Glutamatergic neuron (in vitro differentiated cells): ENCODE data around the gene CNTNAP2. TPM values are rescaled to one million over a fixed set of nuclear protein-coding genes. Genes with fewer than 3 reads are reported as not detected.
"Not testable (repeated sequence)": the region's sequence is repeated elsewhere in the genome, so short reads cannot be mapped to it uniquely, and the experiment has no call there.

Source experiments
- DNase-seq: peaks from one replicate; pipeline ENCODE4 v3.0.0; 2022
- H3K27ac Mint-ChIP-seq: one replicate; pipeline ENCODE4 v1.8.0; 2020; ENCODE audit warnings: mild to moderate bottlenecking, mixed read lengths, inconsistent platforms; ENCODE audit not compliant: unreplicated experiment
- H3K27me3 Mint-ChIP-seq: one replicate; pipeline ENCODE4 v1.8.0; 2020; ENCODE audit warnings: mild to moderate bottlenecking, moderate library complexity, mixed read lengths, inconsistent platforms; ENCODE audit not compliant: unreplicated experiment
- H3K36me3 Mint-ChIP-seq: one replicate; pipeline ENCODE4 v1.8.0; 2020; ENCODE audit warnings: mild to moderate bottlenecking, mixed read lengths, inconsistent platforms; ENCODE audit not compliant: unreplicated experiment
- H3K4me1 Mint-ChIP-seq: one replicate; pipeline ENCODE4 v1.8.0; 2020; ENCODE audit warnings: mild to moderate bottlenecking, low read depth, mixed read lengths, inconsistent platforms; ENCODE audit not compliant: unreplicated experiment
- H3K4me3 Mint-ChIP-seq: one replicate; pipeline ENCODE4 v1.8.0; 2020; ENCODE audit warnings: mild to moderate bottlenecking, mixed read lengths, inconsistent platforms; ENCODE audit not compliant: unreplicated experiment
- H3K9me3 Mint-ChIP-seq: one replicate; pipeline ENCODE4 v1.8.0; 2020; ENCODE audit warnings: mild to moderate bottlenecking, moderate library complexity, mixed read lengths, inconsistent platforms; ENCODE audit not compliant: unreplicated experiment
- total RNA-seq: library from RNA; stranded (reverse); fragmentation: NEBNext Ultra II Directional; extraction: Animal tissue kit (Norgen Biotek cat#: 25700); gene quantifications from one replicate; pipeline ENCODE4 v1.2.1, GENCODE V29; 2021; ENCODE audit not compliant: unreplicated experiment
- TF ChIP-seq, protein P1 (sequence below): fragments of 200-600 bp; sonication (generic); IDR thresholded peaks from one replicate; pipeline ENCODE4 v1.5.0; 2021; ENCODE audit not compliant: partially characterized antibody, unreplicated experiment

Gene CNTNAP2
- total RNA-seq, 1 donor from 2014 or later: 25.8 TPM

- no peak overlapping the region for H3K4me3 Mint-ChIP-seq
- peaks cover 6% of the 10 kb centered on the region for H3K4me1 Mint-ChIP-seq
- no peak for DNase-seq
- no peak overlapping the region for H3K27ac Mint-ChIP-seq
- H3K27me3 Mint-ChIP-seq: no peaks in the 10 kb centered on the region
- H3K36me3 Mint-ChIP-seq: no peaks in the 10 kb centered on the region
- TF ChIP-seq, protein P1, sequence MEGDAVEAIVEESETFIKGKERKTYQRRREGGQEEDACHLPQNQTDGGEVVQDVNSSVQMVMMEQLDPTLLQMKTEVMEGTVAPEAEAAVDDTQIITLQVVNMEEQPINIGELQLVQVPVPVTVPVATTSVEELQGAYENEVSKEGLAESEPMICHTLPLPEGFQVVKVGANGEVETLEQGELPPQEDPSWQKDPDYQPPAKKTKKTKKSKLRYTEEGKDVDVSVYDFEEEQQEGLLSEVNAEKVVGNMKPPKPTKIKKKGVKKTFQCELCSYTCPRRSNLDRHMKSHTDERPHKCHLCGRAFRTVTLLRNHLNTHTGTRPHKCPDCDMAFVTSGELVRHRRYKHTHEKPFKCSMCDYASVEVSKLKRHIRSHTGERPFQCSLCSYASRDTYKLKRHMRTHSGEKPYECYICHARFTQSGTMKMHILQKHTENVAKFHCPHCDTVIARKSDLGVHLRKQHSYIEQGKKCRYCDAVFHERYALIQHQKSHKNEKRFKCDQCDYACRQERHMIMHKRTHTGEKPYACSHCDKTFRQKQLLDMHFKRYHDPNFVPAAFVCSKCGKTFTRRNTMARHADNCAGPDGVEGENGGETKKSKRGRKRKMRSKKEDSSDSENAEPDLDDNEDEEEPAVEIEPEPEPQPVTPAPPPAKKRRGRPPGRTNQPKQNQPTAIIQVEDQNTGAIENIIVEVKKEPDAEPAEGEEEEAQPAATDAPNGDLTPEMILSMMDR: no peak
- peaks cover 2% of the 10 kb centered on the region for H3K9me3 Mint-ChIP-seq
Measured at GRCh38 chr7:148058092-148058491, 1941.5 kb downstream of the CNTNAP2 start.

- H3K9me3 Mint-ChIP-seq: peaks cover 2% of the 10 kb centered on the region
- no peak overlapping the region for H3K27ac Mint-ChIP-seq
- H3K27me3 Mint-ChIP-seq: no peaks in the 10 kb centered on the region
- DNase-seq: no peak
- H3K4me1 Mint-ChIP-seq: peaks cover 6% of the 10 kb centered on the region
- no peaks in the 10 kb centered on the region for H3K36me3 Mint-ChIP-seq
- TF ChIP-seq, protein P1: no peak
- H3K4me3 Mint-ChIP-seq: no peak overlapping the region
Measured at GRCh38 chr7:148058753-148059152, 1942.2 kb downstream of the CNTNAP2 start.

- H3K27ac Mint-ChIP-seq: no peak overlapping the region
- H3K4me1 Mint-ChIP-seq: peaks cover 6% of the 10 kb centered on the region
- H3K36me3 Mint-ChIP-seq: no peaks in the 10 kb centered on the region
- TF ChIP-seq, protein P1: no peak
- no peak for DNase-seq
- H3K9me3 Mint-ChIP-seq: peaks cover 2% of the 10 kb centered on the region
- no peak overlapping the region for H3K4me3 Mint-ChIP-seq
- peaks cover 2% of the 10 kb centered on the region for H3K27me3 Mint-ChIP-seq
Measured at GRCh38 chr7:148060724-148061123, 1944.1 kb downstream of the CNTNAP2 start.

- not testable (repeated sequence) for H3K27me3 Mint-ChIP-seq, H3K27ac Mint-ChIP-seq
Measured at GRCh38 chr7:148078111-148078510, 1961.5 kb downstream of the CNTNAP2 start.

GRCh38 chr7:148079206-148080080, 1962.8 kb downstream of the CNTNAP2 start:
- no peak overlapping the region for H3K27ac Mint-ChIP-seq
- TF ChIP-seq, protein P1: no peak

More at GRCh38 chr7:148078111-148078510, 1961.5 kb downstream of the CNTNAP2 start:
- not testable (repeated sequence) for H3K4me1 Mint-ChIP-seq, H3K4me3 Mint-ChIP-seq, DNase-seq, H3K9me3 Mint-ChIP-seq
- peaks cover 13% of the 10 kb centered on the region for H3K36me3 Mint-ChIP-seq

More at GRCh38 chr7:148079206-148080080, 1962.8 kb downstream of the CNTNAP2 start:
- Mint-ChIP-seq H3K9me3 (no peaks in the 10 kb centered on the region), H3K4me3 (no peak overlapping the region), H3K36me3 (peaks cover 13% of the 10 kb centered on the region), H3K27me3 (no peaks in the 10 kb centered on the region), H3K4me1 (peaks cover 8% of the 10 kb centered on the region)
- DNase-seq: no peak
